HUDEP-2 (cell line): ENCODE measurements around the gene LDHB.
"Not testable (repeated sequence)": the region's sequence is repeated elsewhere in the genome, so short reads cannot be mapped to it uniquely, and the experiment has no call there.

Source experiments
- DNase-seq, 76 experiments: peaks; one replicate each; lab custom pipeline; 2025; ENCODE audit not compliant: unreplicated experiment in 76 of 76; lab: John Stamatoyannopoulos, UW

Gene LDHB

DNA sequence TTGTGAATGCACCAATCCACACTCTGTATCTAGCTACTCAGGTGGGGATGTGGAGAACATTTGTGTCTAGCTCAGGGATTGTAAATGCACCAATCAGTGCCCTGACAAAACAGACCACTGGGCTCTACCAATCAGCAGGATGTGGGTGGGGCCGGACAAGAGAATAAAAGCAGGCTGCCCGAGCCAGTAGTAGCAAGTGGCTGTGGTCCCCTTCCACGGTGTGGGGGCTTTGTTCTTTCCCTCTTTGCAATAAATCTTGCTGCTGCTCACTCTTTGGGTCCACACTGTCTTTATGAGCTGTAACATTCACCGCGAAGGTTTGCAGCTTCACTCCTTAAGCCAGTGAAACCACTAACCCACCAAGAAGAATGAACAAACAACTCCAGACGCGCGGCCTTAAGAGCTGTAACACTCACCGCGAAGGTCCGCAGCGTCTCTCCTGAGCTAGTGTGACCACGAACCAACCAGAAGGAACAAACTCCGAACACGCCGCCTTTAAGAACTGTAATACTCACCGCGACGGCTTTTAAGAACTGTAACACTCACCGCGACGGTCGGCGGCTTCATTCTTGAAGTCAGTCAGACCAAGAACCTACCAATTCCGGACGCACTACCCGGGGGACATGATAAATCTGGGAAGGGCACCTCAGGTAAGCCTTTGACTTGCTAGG, 4.6 kb upstream of the LDHB start:
- no peak for DNase-seq

DNA sequence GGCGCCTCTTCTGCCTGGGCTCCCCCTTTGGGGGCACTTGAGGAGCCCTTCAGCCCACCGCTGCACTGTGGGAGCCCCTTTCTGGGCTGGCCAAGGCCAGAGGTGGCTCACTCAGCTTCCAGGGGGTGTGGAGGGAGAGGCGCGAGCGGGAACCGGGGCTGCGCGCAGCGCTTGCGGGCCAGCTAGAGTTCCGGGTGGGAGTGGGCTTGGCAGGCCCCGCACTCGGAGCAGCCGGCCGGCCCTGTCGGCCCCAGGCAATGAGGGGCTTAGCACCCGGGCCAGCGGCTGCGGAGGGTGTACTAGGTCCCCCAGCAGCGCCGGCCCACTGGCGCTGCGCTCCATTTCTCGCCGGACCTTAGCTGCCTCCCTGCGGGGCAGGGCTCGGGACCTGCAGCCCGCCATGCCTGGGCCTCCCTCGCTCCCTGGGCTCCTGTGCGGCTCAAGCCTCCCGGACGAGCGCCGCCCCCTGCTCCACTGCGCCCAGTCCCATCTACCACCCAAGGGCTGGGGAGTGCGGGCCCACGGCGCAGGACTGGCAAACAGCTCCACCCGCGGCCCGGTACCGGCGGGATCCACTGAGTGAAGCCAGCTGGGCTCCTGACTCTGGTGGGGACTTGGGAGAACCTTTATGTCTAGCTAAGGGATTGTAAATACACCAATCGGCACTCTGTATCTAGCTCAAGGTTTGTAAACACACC, 3.9 kb upstream of the LDHB start:
- DNase-seq = not testable (repeated sequence)

DNA sequence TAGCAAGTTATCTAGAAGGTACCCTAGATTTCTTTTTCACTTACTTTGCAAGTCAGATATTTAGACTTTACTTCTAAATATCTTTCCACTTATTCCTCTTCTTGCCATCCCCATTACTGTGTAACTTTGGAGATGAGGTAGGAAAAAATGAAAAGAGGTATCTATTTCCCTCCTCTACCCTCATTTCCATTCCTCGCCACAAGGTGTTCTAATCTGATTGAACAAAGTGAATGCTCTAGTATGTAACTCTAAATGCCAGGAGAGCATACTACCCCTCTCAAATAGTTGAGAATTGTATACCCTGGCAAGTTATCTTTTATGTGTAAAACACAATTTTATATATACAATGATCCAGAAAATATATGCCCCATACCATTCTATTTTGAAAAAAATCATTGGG, 1.7 kb upstream of the LDHB start:
- no peak for DNase-seq

- DNase-seq = peak in 47 of 76 experiments; percentile 5 to 69 (median 31)
Observed at GRCh38 chr12:21656905-21657325, 727 bp downstream of the LDHB start.

DNA sequence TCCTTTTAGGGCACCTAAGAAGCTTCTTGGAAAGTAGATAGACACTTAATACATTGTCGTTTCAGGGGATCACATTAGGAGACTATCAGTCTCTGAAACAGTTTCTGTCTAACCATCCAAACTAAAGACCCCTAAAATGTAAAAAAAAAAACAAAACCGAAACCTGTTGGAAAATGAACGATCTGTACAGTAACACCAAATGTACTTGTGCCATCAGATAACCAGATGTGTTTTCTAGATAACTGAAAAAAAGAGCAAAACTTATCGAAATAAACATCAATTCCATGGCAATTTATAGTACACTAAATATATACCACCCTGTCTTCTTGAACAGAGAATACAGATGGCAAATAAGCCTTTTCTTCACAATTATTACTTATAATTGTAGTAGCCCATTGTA, 2.1 kb downstream of the LDHB start:
- peak in 4 of 76 experiments; percentile 4 to 38 (median 22) for DNase-seq

GRCh38 chr12:21651821-21652220, 5.8 kb downstream of the LDHB start:
- DNase-seq = no peak

DNA sequence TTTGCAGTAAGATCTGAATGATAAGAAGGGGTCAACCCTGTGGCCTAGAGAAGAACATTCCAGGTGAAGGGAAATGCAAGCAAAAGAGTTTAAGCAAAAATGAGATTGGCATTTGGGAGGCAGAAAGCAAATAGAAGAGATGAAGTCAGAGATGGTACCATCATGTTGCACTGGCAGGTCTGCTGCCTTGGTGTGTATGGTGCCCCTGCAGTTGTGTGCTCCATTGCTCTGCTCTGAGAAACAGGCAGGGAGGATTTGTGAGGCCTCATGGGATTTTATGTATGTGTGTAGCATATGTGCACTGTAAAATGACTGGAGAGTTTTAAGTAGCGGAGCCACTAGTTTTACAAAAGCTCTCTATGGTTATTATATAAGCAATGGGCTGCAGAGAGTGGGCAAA, 6.6 kb downstream of the LDHB start:
- no peak for DNase-seq

DNA sequence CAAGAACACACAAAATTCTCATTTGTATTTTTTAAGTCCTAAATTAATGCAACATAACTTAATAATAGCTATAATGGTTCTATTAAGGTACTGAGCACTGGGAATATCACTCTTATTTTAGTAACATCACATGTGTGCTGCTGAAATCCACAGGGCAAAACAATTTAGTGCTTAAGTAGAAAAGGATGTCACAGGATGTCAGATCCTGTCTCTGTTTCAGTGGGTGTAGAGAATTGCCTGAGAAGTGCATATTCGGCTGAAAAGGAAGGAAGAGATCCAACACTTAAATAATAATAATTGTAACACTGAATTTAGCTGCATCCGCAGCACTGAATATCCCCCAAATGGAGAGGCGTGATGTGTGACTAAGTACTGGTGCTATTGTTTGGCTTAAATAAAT, 8.6 kb downstream of the LDHB start:
- DNase-seq = no peak

- no peak for DNase-seq
Observed at GRCh38 chr12:21648378-21648777, 9.3 kb downstream of the LDHB start.

- DNase-seq = no peak
Observed at GRCh38 chr12:21647179-21647578, 10.5 kb downstream of the LDHB start.

DNA sequence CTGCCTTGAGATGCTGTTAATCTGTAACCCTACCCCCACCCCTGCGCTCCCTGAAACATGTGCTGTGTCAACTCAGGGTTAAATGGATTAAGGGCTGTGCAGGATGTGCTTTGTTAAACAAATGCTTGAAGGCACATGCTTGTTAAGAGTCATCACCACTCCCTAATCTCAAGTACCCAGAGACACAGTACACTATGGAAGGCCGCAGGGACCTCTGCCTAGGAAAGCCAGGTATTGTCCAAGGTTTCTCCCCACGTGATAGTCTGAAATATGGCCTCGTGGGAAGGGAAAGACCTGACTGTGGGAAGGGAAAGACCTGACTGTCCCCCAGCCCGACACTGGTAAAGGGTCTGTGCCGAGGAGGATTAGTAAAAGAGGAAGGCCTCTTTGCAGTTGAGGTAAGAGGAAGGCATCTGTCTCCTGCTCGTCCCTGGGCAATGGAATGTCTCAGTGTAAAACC, 12.6 kb downstream of the LDHB start:
- not testable (repeated sequence) for DNase-seq

DNA sequence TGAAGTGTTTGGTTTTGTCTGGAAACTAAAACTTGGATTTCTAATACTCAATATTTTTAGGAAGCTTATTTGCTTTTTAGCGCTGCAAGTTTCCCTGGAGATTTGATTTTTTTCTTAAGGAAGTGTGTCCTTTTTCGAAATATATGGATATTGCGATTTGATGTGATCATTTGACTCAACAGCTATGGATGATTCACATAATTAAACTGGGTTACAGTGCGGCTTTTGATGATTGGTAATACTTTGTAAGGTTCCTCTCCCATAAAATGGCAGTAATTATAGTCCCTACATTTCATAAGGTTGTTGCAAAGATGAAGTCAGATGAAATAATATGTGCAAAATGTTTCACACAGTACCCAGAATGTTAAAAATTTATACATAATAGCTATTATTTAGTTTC, 13.1 kb downstream of the LDHB start:
- DNase-seq = no peak

DNA sequence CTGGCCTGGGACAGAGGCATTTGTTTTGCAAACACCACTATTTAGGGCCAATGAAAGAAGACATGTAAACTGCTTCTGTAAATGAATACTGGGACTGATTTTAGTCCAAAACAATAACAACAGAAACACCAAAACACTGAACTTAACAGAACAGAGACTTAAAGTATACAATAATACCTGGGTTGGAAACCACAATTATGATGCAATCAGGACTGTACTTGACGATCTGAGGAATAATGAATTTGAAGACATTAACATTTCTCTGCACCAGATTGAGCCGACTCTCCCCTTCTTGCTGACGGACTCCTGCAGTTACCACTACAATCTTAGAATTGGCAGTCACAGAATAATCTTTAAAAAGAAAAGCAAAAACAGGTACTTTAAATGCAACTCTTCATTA, 13.9 kb downstream of the LDHB start:
- DNase-seq = no peak

GRCh38 chr12:21642707-21643389, 14.8 kb downstream of the LDHB start:
- no peak for DNase-seq

DNA sequence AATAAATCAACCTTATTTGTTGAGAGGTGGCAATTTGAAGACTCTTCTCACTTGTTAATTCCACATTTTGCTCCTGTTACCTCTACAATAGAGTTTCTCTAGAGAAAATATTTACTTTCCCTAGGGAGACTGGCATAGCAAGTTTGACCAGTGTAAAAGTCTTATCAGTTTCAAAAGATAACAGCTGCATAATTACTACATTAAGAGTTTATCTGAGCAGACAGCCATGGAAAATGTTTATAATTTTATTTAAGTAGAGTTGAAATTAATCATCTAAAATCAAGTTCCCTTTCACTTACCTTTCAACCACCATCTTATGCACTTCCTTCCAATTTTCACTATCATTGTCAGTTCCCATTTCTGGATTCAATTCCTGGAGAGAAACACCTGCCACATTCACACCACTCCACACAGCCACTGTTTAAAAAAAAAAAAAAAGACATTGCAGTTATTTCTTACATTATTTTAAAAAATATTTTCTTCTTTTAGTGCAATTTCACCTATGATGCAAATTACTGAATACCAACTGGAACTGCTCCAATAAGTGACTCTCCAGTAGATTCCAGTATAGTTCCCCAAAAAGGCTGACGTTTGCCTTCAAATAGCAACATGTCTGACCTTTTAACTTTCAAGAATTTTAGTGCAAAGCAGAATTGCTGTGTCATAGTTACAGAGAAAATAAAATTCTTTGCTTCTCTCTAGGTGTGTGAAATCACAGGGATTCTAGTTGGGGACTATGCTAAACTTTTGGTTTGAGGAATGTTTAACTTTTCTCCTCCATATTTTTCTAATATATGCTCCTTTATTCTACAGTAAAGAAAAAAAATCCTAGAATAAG, 19.4 kb downstream of the LDHB start:
- peak in 1 of 76 experiments; percentile 14 for DNase-seq

DNA sequence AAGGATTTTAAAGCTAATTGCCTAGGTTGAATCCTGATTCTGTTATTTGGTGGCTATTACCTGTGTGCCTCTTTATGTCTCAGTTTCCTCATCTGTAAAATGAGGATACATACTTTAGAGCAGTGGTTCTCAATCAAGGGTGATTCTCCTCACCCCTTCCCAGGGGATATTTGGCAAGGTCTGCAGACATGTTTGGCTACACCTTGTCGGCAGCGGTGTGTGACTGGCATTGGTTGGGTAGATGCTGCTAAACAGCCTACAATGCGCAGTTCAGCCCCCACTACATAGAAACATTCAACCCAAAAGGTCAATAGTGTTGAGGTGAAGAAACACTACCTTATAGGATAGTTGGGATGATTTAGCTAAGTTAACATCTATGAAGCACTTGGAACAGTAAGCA, 23.4 kb downstream of the LDHB start:
- DNase-seq = no peak

DNA sequence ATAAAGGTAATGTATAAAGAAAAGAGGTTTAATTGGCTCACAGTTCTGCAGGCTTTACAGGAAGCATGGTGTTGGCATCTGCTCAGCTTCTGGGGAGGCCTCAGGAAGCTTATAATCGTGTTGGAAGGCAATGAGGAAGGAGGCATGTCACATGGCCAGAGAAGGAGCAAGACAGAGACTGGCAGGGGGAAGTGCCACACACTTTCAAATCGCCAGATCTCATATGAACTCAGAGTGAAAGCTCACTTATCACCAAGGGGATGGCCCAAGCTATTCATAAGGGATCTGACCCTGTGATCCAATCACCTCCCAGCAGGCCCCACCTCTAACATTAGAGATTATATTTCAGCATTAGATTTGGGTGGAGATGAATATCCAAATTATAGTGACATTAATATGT, 26.3 kb downstream of the LDHB start:
- no peak for DNase-seq

GRCh38 chr12:21627924-21628323, 29.7 kb downstream of the LDHB start:
- no peak for DNase-seq

- DNase-seq = no peak
Observed at GRCh38 chr12:21618566-21618965, 39.1 kb downstream of the LDHB start.

- no peak for DNase-seq
Observed at GRCh38 chr12:21617030-21617429, 40.6 kb downstream of the LDHB start.

DNA sequence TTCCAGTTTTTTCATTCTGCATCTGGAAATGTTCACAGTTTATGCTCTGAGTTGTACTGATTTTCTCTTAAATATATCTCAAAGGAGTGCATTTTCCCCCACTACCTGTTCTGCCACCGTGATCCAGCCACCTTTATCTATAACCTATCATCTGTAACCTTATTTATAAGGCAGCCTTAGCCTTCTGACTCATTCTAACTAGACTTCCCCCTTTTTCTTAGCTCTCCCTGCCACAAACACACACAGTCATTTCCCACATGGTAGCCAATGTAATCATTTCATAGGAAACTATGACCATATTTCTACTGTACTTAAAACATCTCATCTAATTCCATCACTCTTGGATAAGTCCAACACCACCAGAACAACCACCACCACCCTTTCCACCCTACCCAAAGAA, 42.2 kb downstream of the LDHB start:
- no peak for DNase-seq
